HepG2 (cell line): ENCODE results near the gene GMEB2. TPM values are rescaled to one million over a fixed set of nuclear protein-coding genes. Genes with fewer than 3 reads are reported as not detected.
A peak's percentile ranks its signal among the peaks of the same experiment; 100 is the strongest.

Source experiments
- CREB1 ChIP-seq, 2 experiments: fragments of 450-650 bp in 1 of 2; IDR thresholded peaks; 2 replicates each; pipeline ENCODE4 v1.6.1; 2016 to 2017; ENCODE audit warnings: control low read depth in 1 of 2, mild to moderate bottlenecking in 1 of 2, missing compliant biosample characterization in 1 of 2, missing genetic modification characterization in 1 of 2
- EP300 ChIP-seq, 3 experiments: sonication (generic) in 1 of 3; formaldehyde crosslinking in 1 of 3; IDR thresholded peaks; 2 replicates each; pipeline versions ENCODE4 v1.5.1 to v1.6.1; 2011 to 2020; ENCODE audit warnings: low read depth in 2 of 3, low read length in 2 of 3, borderline replicate concordance in 1 of 3, improper control_type of control experiment in 1 of 3, mild to moderate bottlenecking in 1 of 3, missing genetic modification reagents in 1 of 3, moderate library complexity in 1 of 3
- FOSL2 ChIP-seq: sonication (generic); formaldehyde crosslinking; IDR thresholded peaks from 2 replicates; pipeline ENCODE4 v1.4.0; 2020; ENCODE audit warnings: missing genetic modification reagents
- MTF1 ChIP-seq: sonication (generic); formaldehyde crosslinking; IDR thresholded peaks from 2 replicates; pipeline ENCODE4 v1.5.0; 2020; ENCODE audit warnings: missing genetic modification reagents
- PRDM15 ChIP-seq: sonication (generic); formaldehyde crosslinking; IDR thresholded peaks from 2 replicates; pipeline ENCODE4 v1.4.0; 2020; ENCODE audit warnings: missing genetic modification reagents
- PRPF4 ChIP-seq: fragments of 200-400 bp; formaldehyde crosslinking; IDR thresholded peaks from 2 replicates; pipeline ENCODE4 v1.6.1; 2016; ENCODE audit warnings: low read length, low read depth; ENCODE audit not compliant: poor library complexity, severe bottlenecking
- SALL1 ChIP-seq: sonication (generic); formaldehyde crosslinking; IDR thresholded peaks from 2 replicates; pipeline ENCODE4 v1.8.0; 2022; ENCODE audit warnings: mild to moderate bottlenecking, missing genetic modification reagents
- SNAPC5 ChIP-seq: sonication (generic); formaldehyde crosslinking; IDR thresholded peaks from 2 replicates; pipeline ENCODE4 v1.8.1; 2023; ENCODE audit warnings: mild to moderate bottlenecking, missing genetic modification reagents, borderline replicate concordance
- THAP8 ChIP-seq: sonication (generic); formaldehyde crosslinking; IDR thresholded peaks from 2 replicates; pipeline ENCODE4 v1.5.1; 2020; ENCODE audit warnings: missing genetic modification reagents, mild to moderate bottlenecking, borderline replicate concordance
- THRA ChIP-seq: sonication (generic); formaldehyde crosslinking; IDR thresholded peaks from 2 replicates; pipeline ENCODE4 v1.4.0; 2020; ENCODE audit warnings: missing genetic modification reagents, borderline replicate concordance
- XRCC5 ChIP-seq: fragments of 200-400 bp; formaldehyde crosslinking; optimal IDR thresholded peaks from 2 replicates; pipeline ENCODE3; 2017; ENCODE audit warnings: mild to moderate bottlenecking, low read length
- ZNF264 ChIP-seq: sonication (generic); formaldehyde crosslinking; IDR thresholded peaks from 2 replicates; pipeline ENCODE4 v1.4.0; 2020; ENCODE audit warnings: missing genetic modification reagents
- ZNF441 ChIP-seq: sonication (generic); formaldehyde crosslinking; IDR thresholded peaks from 2 replicates; pipeline ENCODE4 v1.7.0; 2021; ENCODE audit warnings: missing genetic modification reagents, borderline replicate concordance
- ZNF782 ChIP-seq: sonication (generic); formaldehyde crosslinking; IDR thresholded peaks from 2 replicates; pipeline ENCODE4 v1.4.0; 2020; ENCODE audit warnings: missing genetic modification reagents, mild to moderate bottlenecking, borderline replicate concordance
- polyA plus RNA-seq, 8 experiments: library from polyadenylated mRNA; depleted of rRNA in 3 of 8; stranded (reverse) in 7 of 8; unstranded in 1 of 8; fragments of >200 nt; fragmentation: Illumina TruSeq in 4 of 8; extraction: Trizol in 4 of 8; gene quantifications; 2 replicates each; pipeline versions ENCODE4 v1.2.1 to v1.2.3, GENCODE V29; 2011 to 2016; ENCODE audit warnings: low read depth in 4 of 8, missing spikeins in 1 of 8, mixed read lengths in 1 of 8; ENCODE audit not compliant: insufficient read depth in 1 of 8
- total RNA-seq, 5 experiments: library from RNA; depleted of rRNA; stranded (reverse); fragments of >200 nt; fragmentation: Illumina TruSeq; extraction: Trizol; gene quantifications; 2 replicates each; pipeline ENCODE4 v1.2.3, GENCODE V29; 2016; ENCODE audit warnings: low read depth in 1 of 5
- TF ChIP-seq, protein P1 (sequence below): sonication (generic); formaldehyde crosslinking; IDR thresholded peaks from 2 replicates; pipeline ENCODE4 v1.5.0; 2020; ENCODE audit warnings: missing genetic modification reagents
- TF ChIP-seq, protein P2 (sequence below): sonication (generic); formaldehyde crosslinking; IDR thresholded peaks from 2 replicates; pipeline ENCODE4 v1.8.0; 2023; ENCODE audit warnings: mild to moderate bottlenecking, missing genetic modification reagents

GMEB2 gene
- total and polyA plus RNA-seq, 2 of the 13 experiments (the other 11 are each of a cell fraction or from before 2014, with no cell fraction given) = 10.6 to 12.4 TPM

- TF ChIP-seq, protein P1, sequence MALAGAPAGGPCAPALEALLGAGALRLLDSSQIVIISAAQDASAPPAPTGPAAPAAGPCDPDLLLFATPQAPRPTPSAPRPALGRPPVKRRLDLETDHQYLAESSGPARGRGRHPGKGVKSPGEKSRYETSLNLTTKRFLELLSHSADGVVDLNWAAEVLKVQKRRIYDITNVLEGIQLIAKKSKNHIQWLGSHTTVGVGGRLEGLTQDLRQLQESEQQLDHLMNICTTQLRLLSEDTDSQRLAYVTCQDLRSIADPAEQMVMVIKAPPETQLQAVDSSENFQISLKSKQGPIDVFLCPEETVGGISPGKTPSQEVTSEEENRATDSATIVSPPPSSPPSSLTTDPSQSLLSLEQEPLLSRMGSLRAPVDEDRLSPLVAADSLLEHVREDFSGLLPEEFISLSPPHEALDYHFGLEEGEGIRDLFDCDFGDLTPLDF (CRISPR knock-in tag) = peak; percentile 68; the same call in 1 of the 2 replicates
- TF ChIP-seq XRCC5 (peak; percentile 66), MTF1 (CRISPR knock-in tag) (no peak; the same call in 1 of the 2 replicates), ZNF441 (CRISPR knock-in tag) (no peak; the same call in 1 of the 2 replicates), ZNF264 (CRISPR knock-in tag) (0 out of 2 replicates have a peak, but pooled peaks have one; percentile 43), CREB1 (IDR thresholded peaks at IDR 0.05) (peak; percentile 71; the same call in 1 of the 2 replicates), CREB1 (CRISPR knock-in tag; IDR thresholded peaks at IDR 0.05) (no peak), PRDM15 (CRISPR knock-in tag) (0 out of 2 replicates have a peak, but pooled peaks have one; percentile 54), SALL1 (CRISPR knock-in tag) (peak; percentile 43), EP300 (IDR thresholded peaks at IDR 0.05; ENCODE audit: low read depth in 2 of 2, low read length in 2 of 2) (no peak), EP300 (CRISPR knock-in tag; IDR thresholded peaks at IDR 0.05; ENCODE audit: borderline replicate concordance) (peak; percentile 2; the same call in 1 of the 2 replicates), PRPF4 (peak; percentile 37), ZNF782 (CRISPR knock-in tag) (0 out of 2 replicates have a peak, but pooled peaks have one; percentile 72), THRA (no peak), FOSL2 (CRISPR knock-in tag) (peak; percentile 7; the same call in 1 of the 2 replicates), SNAPC5 (no peak), THAP8 (CRISPR knock-in tag) (0 out of 2 replicates have a peak, but pooled peaks have one; percentile 6)
- TF ChIP-seq, protein P2, sequence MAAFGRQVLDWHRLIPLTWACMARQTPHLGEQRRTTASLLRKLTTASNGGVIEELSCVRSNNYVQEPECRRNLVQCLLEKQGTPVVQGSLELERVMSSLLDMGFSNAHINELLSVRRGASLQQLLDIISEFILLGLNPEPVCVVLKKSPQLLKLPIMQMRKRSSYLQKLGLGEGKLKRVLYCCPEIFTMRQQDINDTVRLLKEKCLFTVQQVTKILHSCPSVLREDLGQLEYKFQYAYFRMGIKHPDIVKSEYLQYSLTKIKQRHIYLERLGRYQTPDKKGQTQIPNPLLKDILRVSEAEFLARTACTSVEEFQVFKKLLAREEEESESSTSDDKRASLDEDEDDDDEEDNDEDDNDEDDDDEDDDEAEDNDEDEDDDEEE (CRISPR knock-in tag) = peak; percentile 56; the same call in 1 of the 2 replicates
These were observed 1.0 kb downstream of the GMEB2 start (continued) for GRCh38 chr20:63625771-63626423.
